GM12878 (cell line): ENCODE measurements around the gene FBN3. TPM values are rescaled to one million over a fixed set of nuclear protein-coding genes. Genes with fewer than 3 reads are reported as not detected.

ENCODE experiments used
- ATAC-seq: fragments of 200-7000 bp; cut with Tn5 transposase; 3 replicates; pipeline ENCODE4 v1.9.1; 2020; ENCODE audit warnings: mild to moderate bottlenecking, moderate library complexity
- BruUV-seq: library from RNA; stranded (reverse); fragments of 400-500 nt; replicated peaks from 2 replicates; lab custom pipeline; 2021; lab: Mats Ljungman, UMichigan
- CTCF ChIA-PET: fragments of 300-600 bp; sonication (Branson Sonifier 250); formaldehyde crosslinking; extraction: SDS; loops from one replicate; lab custom pipeline; 2021; ENCODE audit warnings: inconsistent platforms; lab: Yijun Ruan, JAX
- POLR2A ChIA-PET: fragments of 350-600 bp; formaldehyde crosslinking; extraction: SDS; loops from one replicate; lab custom pipeline; 2021; ENCODE audit warnings: inconsistent platforms; lab: Charles Lee
- RAD21 ChIA-PET: fragments of 300-600 bp; sonication (Branson Sonifier 250); formaldehyde crosslinking; loops from one replicate; lab custom pipeline; 2023; ENCODE audit warnings: antibody characterized with exemption; ENCODE audit not compliant: unreplicated experiment; lab: Charles Lee
- SMC1A ChIA-PET: fragments of 300-600 bp; sonication (Branson Sonifier 250); formaldehyde crosslinking; loops from one replicate; lab custom pipeline; 2023; ENCODE audit not compliant: unreplicated experiment, uncharacterized antibody; lab: Charles Lee
- DNase-seq: peaks from one replicate; pipeline ENCODE4 v3.0.0-alpha.2; 2011; ENCODE audit warnings: low read depth, low spot score
- FAIRE-seq: peaks from 3 replicates; lab custom pipeline; 2011; peaks lifted over from hg19 to GRCh38; lab: Jason Lieb, UNC
- H2AFZ ChIP-seq: 2 replicates; pipeline ENCODE4 v1.6.0; 2011; ENCODE audit warnings: low read depth, low read length, control low read depth; ENCODE audit not compliant: control insufficient read depth
- H3K27ac ChIP-seq: 2 replicates; pipeline ENCODE4 v1.5.1; 2011; ENCODE audit warnings: control low read depth; ENCODE audit not compliant: control insufficient read depth, insufficient read depth
- H3K27me3 ChIP-seq, 2 experiments: replicated peaks in 1 of 2; 2 replicates each; pipeline versions ENCODE4 v1.6.0 to v1.6.1; 2011; ENCODE audit warnings: low read length in 1 of 2; ENCODE audit not compliant: control insufficient read depth in 2 of 2, insufficient read depth in 2 of 2
- H3K36me3 ChIP-seq, 2 experiments: 2 replicates each; pipeline ENCODE4 v1.5.1; 2011; ENCODE audit warnings: low read length in 1 of 2; ENCODE audit not compliant: control insufficient read depth in 2 of 2, insufficient read depth in 2 of 2
- H3K4me1 ChIP-seq: 2 replicates; pipeline ENCODE4 v1.6.1; 2011; ENCODE audit warnings: mild to moderate bottlenecking, low read length, moderate library complexity, mixed read lengths; ENCODE audit not compliant: control insufficient read depth, insufficient read depth
- H3K4me2 ChIP-seq: 2 replicates; pipeline ENCODE4 v1.6.0; 2011; ENCODE audit warnings: control low read depth; ENCODE audit not compliant: control insufficient read depth, insufficient read depth
- H3K4me3 ChIP-seq: fragments of 200-600 bp; sonication (generic); 2 replicates; pipeline ENCODE4 v1.5.1; 2016
- H3K79me2 ChIP-seq: 2 replicates; pipeline ENCODE4 v1.6.0; 2011; ENCODE audit warnings: low read length; ENCODE audit not compliant: control insufficient read depth, insufficient read depth
- H3K9ac ChIP-seq: 2 replicates; pipeline ENCODE4 v1.8.0; 2011; ENCODE audit warnings: low read length, control low read depth, mixed read lengths; ENCODE audit not compliant: control insufficient read depth, insufficient read depth
- H3K9me3 ChIP-seq: replicated peaks from 3 replicates; pipeline ENCODE4 v1.5.1; 2011; ENCODE audit warnings: mild to moderate bottlenecking, low read length; ENCODE audit not compliant: control insufficient read depth, insufficient read depth
- H4K20me1 ChIP-seq: 2 replicates; pipeline ENCODE4 v1.6.0; 2011; ENCODE audit not compliant: control insufficient read depth, insufficient read depth
- CBX3 ChIP-seq: fragments of 200-600 bp; sonication (generic); IDR thresholded peaks from 2 replicates; pipeline ENCODE4 v1.6.1; 2016; ENCODE audit warnings: low read depth, borderline replicate concordance
- CHD2 ChIP-seq: IDR thresholded peaks from 2 replicates; pipeline ENCODE4 v1.6.1; 2011; ENCODE audit warnings: low read depth, low read length, improper control_type of control experiment, borderline replicate concordance
- IRF4 ChIP-seq: IDR thresholded peaks from 2 replicates; pipeline ENCODE4 v1.6.1; 2011; ENCODE audit warnings: low read depth, low read length
- JUND ChIP-seq: IDR thresholded peaks from 2 replicates; pipeline ENCODE4 v1.6.1; 2012; ENCODE audit warnings: low read depth, mild to moderate bottlenecking, low read length, improper control_type of control experiment, moderate library complexity
- KAT2A ChIP-seq: conservative IDR thresholded peaks from 2 replicates; pipeline ENCODE4 v1.6.1; 2011; ENCODE audit warnings: low read depth, low read length; ENCODE audit not compliant: control insufficient read depth
- MEF2A ChIP-seq: IDR thresholded peaks from 2 replicates; pipeline ENCODE4 v1.6.1; 2011; ENCODE audit warnings: low read depth, mild to moderate bottlenecking, low read length, moderate library complexity; ENCODE audit not compliant: insufficient read depth
- NFXL1 ChIP-seq: fragments of 450-650 bp; IDR thresholded peaks from 2 replicates; pipeline ENCODE4 v1.6.1; 2017; ENCODE audit warnings: antibody characterized with exemption, mild to moderate bottlenecking, borderline replicate concordance
- NFYA ChIP-seq: IDR thresholded peaks from 2 replicates; pipeline ENCODE4 v1.6.1; 2011; ENCODE audit warnings: low read depth, mild to moderate bottlenecking, low read length, improper control_type of control experiment, borderline replicate concordance
- NFYB ChIP-seq: IDR thresholded peaks from 2 replicates; pipeline ENCODE4 v1.6.1; 2011; ENCODE audit warnings: low read depth, mild to moderate bottlenecking, low read length, improper control_type of control experiment, moderate library complexity; ENCODE audit not compliant: insufficient read depth
- NR2F1 ChIP-seq: fragments of 450-650 bp; conservative IDR thresholded peaks from 2 replicates; pipeline ENCODE4 v1.6.1; 2017; ENCODE audit warnings: mild to moderate bottlenecking
- POU2F2 ChIP-seq: IDR thresholded peaks from 3 replicates; pipeline ENCODE4 v1.6.1; 2011; ENCODE audit warnings: low read depth, mild to moderate bottlenecking, low read length, borderline replicate concordance
- PRDM15 ChIP-seq: fragments of 450-650 bp; formaldehyde crosslinking; IDR thresholded peaks from 2 replicates; pipeline ENCODE4 v1.4.0; 2020; ENCODE audit warnings: mild to moderate bottlenecking, moderate library complexity
- ZBED1 ChIP-seq: IDR thresholded peaks from 2 replicates; pipeline ENCODE4 v1.6.1; 2016; ENCODE audit warnings: borderline replicate concordance
- ZBTB33 ChIP-seq: fragments of 450-650 bp; IDR thresholded peaks from 2 replicates; pipeline ENCODE4 v1.6.1; 2017; ENCODE audit warnings: mild to moderate bottlenecking
- WGBS: methylation state at CpG from one replicate; pipeline ENCODE4 v1.1.6; 2016; ENCODE audit warnings: low lambda C conversion rate; ENCODE audit not compliant: insufficient replicate concordance, insufficient coverage; ENCODE audit errors: missing lambda C conversion rate; 5-methylcytosine and 5-hydroxymethylcytosine counted together
- in situ Hi-C: fragments of 300-500 bp; cut with MboI; formaldehyde crosslinking; loops from 9 replicates; pipeline ENCODE4 v1.14.3; 2018; ENCODE audit warnings: mixed read lengths
- intact Hi-C: fragments of 100-400 bp; cut with micrococcal nuclease; formaldehyde crosslinking; loops from one replicate; pipeline ENCODE4 v1.14.2; 2022; ENCODE audit not compliant: unreplicated experiment
- polyA plus RNA-seq, 11 experiments: library from polyadenylated mRNA; depleted of rRNA in 4 of 11; unstranded in 6 of 11; stranded (reverse) in 5 of 11; fragments of >200 nt; fragmentation: Nextera tagmentation in 4 of 11; fragmentation: Illumina TruSeq in 1 of 11; extraction: Ambion mirVana in 4 of 11; extraction: Trizol in 1 of 11; gene quantifications; 1 replicate in 1 of 11; 2 replicates in 10 of 11; pipeline versions ENCODE4 v1.2.1 to v1.2.3, GENCODE V29; 2011 to 2016; ENCODE audit warnings: inconsistent platforms in 2 of 11, missing spikeins in 2 of 11, low read depth in 1 of 11
- total RNA-seq, 4 experiments: library from RNA; depleted of rRNA in 3 of 4; stranded (reverse); fragments of >200 nt in 3 of 4; fragmentation: Illumina TruSeq in 1 of 4; extraction: Trizol in 1 of 4; gene quantifications; 2 replicates each; pipeline versions ENCODE4 v1.2.1 to v1.2.3, GENCODE V29; 2013 to 2021

The FBN3 gene
- total and polyA plus RNA-seq, 10 of the 15 experiments (the other 5 are each of a cell fraction or from before 2014, with no cell fraction given): 0.05 TPM; not detected in 9

- no peaks in the 10 kb centered on the region for H3K9me3 ChIP-seq
- ChIA-PET POLR2A (no interaction called here), RAD21 (no interaction called here), SMC1A (no interaction called here), CTCF (no interaction called here)
- no peak overlapping the region for H3K9ac ChIP-seq
- DNase-seq (no peak), FAIRE-seq (no peak), ATAC-seq (no peak)
- 35% methylated on average over 18 of the region's 18 CpGs for WGBS
- H3K27ac ChIP-seq: no peak overlapping the region
- no peaks in the 10 kb centered on the region for H3K36me3 ChIP-seq
- in situ Hi-C loops: no loop called here
- H2AFZ ChIP-seq: no peak overlapping the region
- no peak overlapping the region for H3K4me2 ChIP-seq
- TF ChIP-seq ZBED1: no peak
- no peak for TF ChIP-seq ZBTB33
- no peaks in the 10 kb centered on the region for H3K4me1 ChIP-seq
- no peaks in the 10 kb centered on the region for H4K20me1 ChIP-seq
- H3K4me3 ChIP-seq: no peak overlapping the region
- H3K79me2 ChIP-seq: no peaks in the 10 kb centered on the region
- no TSS peak for BruUV-seq
- no peaks in the 10 kb centered on the region; a peak in 1 of 4 replicates for H3K27me3 ChIP-seq
- intact Hi-C loops: no loop called here
Observed at GRCh38 chr19:8126511-8126910, 22.9 kb downstream of the FBN3 start.

- H3K36me3 ChIP-seq: no peaks in the 10 kb centered on the region
- FAIRE-seq (no peak), ATAC-seq (no peak), DNase-seq (no peak)
- H3K9ac ChIP-seq: no peak overlapping the region
- RAD21 ChIA-PET: no interaction called here
- H3K79me2 ChIP-seq: no peaks in the 10 kb centered on the region
- CTCF ChIA-PET: no interaction called here
- no TSS peak for BruUV-seq
- WGBS: 77% methylated on average over 13 of the region's 15 CpGs
- SMC1A ChIA-PET: no interaction called here
- no peaks in the 10 kb centered on the region for H4K20me1 ChIP-seq
- no peak overlapping the region for H3K4me3 ChIP-seq
- no peak overlapping the region for H3K27ac ChIP-seq
- no peak overlapping the region for H3K4me2 ChIP-seq
- no peaks in the 10 kb centered on the region for H3K4me1 ChIP-seq
- TF ChIP-seq MEF2A (no peak), NFXL1 (no peak), KAT2A (no peak), JUND (no peak), PRDM15 (CRISPR knock-in tag) (no peak), NFYA (no peak), CBX3 (no peak), NFYB (no peak), POU2F2 (no peak), CHD2 (no peak), NR2F1 (no peak), IRF4 (no peak)
- no peaks in the 10 kb centered on the region for H3K9me3 ChIP-seq
- H2AFZ ChIP-seq: no peak overlapping the region
- in situ Hi-C loops: no loop called here
- intact Hi-C loops: no loop called here
- POLR2A ChIA-PET: no interaction called here
- no peaks in the 10 kb centered on the region; a peak in 1 of 4 replicates for H3K27me3 ChIP-seq
Observed at GRCh38 chr19:8126008-8126407, 23.4 kb downstream of the FBN3 start.
